Ovary (tissue), 3 donors: ENCODE data around the gene CORO6.

Experiments
- EP300 ChIP-seq: sonication (generic); formaldehyde crosslinking; IDR thresholded peaks from one replicate; pipeline ENCODE4 v1.6.1; 2017; ENCODE audit warnings: antibody characterized with exemption
- POLR2A ChIP-seq: fragments of 450-650 bp; IDR thresholded peaks from one replicate; pipeline ENCODE4 v1.6.1; 2017; ENCODE audit warnings: antibody characterized with exemption, mild to moderate bottlenecking, moderate library complexity
- TF ChIP-seq, protein P1 (sequence below), 3 donors: fragments of 450-650 bp in 2 of 3; fragments of 200-600 bp in 1 of 3; IDR thresholded peaks; one replicate each; pipeline versions ENCODE4 v1.5.1 to v1.8.0; 2016 to 2022; ENCODE audit warnings: antibody characterized with exemption in 3 of 3, mild to moderate bottlenecking in 1 of 3
- donor health status: DM: no; HTN: no; CAD: no.

DNA sequence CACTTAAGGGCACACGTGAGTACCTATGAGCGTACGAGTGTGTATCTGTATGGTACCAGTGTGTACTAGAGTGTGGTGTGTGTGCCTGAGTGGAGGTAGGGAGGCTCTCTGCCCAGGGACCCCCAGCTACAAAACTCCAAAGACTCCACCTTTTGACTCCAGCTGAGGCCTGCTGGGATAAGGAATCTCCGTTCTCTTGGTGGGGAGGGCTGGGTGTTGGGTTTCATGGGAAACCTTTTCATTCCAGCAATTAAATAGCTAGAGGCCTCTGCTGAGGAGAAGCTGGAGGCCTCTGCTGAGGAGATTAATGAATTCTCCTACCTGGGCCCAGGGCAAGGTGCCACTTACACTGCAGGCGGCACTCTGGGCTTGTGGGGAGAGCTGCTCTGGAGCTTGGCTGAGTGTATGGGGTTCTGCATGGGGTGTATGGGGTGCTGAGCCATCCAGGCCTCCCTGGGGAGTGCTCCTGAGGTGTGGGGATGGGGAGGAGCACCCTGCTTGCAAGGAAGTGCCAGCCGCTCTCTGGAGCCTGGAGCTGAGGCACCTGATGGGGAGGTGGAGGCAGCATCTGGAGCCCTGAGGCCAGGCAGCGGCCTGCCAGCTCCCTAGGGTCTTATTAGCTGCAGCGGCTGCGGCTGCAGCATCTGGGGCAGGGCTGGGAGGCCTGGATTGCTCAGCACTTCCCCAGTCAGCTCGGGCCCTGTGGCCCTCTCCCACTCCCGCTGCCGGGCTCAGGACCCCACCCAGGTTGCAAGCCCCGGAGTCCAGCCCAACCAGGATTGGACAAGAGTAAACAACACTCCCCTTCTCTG lies 25.1 kb downstream of the CORO6 start:
- TF ChIP-seq, protein P1, sequence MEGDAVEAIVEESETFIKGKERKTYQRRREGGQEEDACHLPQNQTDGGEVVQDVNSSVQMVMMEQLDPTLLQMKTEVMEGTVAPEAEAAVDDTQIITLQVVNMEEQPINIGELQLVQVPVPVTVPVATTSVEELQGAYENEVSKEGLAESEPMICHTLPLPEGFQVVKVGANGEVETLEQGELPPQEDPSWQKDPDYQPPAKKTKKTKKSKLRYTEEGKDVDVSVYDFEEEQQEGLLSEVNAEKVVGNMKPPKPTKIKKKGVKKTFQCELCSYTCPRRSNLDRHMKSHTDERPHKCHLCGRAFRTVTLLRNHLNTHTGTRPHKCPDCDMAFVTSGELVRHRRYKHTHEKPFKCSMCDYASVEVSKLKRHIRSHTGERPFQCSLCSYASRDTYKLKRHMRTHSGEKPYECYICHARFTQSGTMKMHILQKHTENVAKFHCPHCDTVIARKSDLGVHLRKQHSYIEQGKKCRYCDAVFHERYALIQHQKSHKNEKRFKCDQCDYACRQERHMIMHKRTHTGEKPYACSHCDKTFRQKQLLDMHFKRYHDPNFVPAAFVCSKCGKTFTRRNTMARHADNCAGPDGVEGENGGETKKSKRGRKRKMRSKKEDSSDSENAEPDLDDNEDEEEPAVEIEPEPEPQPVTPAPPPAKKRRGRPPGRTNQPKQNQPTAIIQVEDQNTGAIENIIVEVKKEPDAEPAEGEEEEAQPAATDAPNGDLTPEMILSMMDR (IDR thresholded peaks at IDR 0.05) = no peak
- TF ChIP-seq EP300 (no peak), POLR2A (no peak)
